ENCODE measurements around the gene ARHGAP9. TPM values are rescaled to one million over a fixed set of nuclear protein-coding genes. Genes with fewer than 3 reads are reported as not detected.
"Not testable (repeated sequence)": the region's sequence is repeated elsewhere in the genome, so short reads cannot be mapped to it uniquely, and the experiment has no call there.

Gene ARHGAP9
- total and polyA plus RNA-seq, 2 of the 4 experiments (the other 2 are of a cell fraction): 0.18 to 0.79 TPM

GRCh38 chr12:57517718-57518117 is 38.1 kb upstream of the ARHGAP9 start:
- CTCF ChIA-PET: not testable (repeated sequence)

More at GRCh38 chr12:57517718-57518117, 38.1 kb upstream of the ARHGAP9 start:
- H3K9me1 ChIP-seq (ENCODE audit: insufficient read depth, low read length); BruUV-seq (replicated peaks); H4K8ac ChIP-seq (ENCODE audit: low read depth in 2 of 2, low read length in 2 of 2); H4K91ac ChIP-seq (ENCODE audit: insufficient read depth, low read depth, low read length); H2BK15ac ChIP-seq (ENCODE audit: low read depth, low read length); H3K23ac ChIP-seq (ENCODE audit: low read depth, low read length); H3K9me3 ChIP-seq (ENCODE audit: control insufficient read depth, insufficient read depth, low read length); H3K27ac ChIP-seq (ENCODE audit: insufficient read depth, low read length); H3K18ac ChIP-seq (ENCODE audit: low read depth, low read length); H3K4ac ChIP-seq (ENCODE audit: low read depth, low read length); ATAC-seq (ENCODE audit: low read depth); H3K56ac ChIP-seq (ENCODE audit: extremely low read depth, insufficient read depth, low read length); in situ Hi-C loops (cut with MboI; ENCODE audit: low sequenced_read_pairs); DNase-seq; H3K27me3 ChIP-seq (ENCODE audit: control insufficient read depth, insufficient read depth, low read length); H2AK5ac ChIP-seq (ENCODE audit: low read depth, low read length); H4K5ac ChIP-seq (ENCODE audit: low read depth, low read length); H2BK5ac ChIP-seq (ENCODE audit: low read depth, low read length, poor library complexity, severe bottlenecking); H2BK20ac ChIP-seq (ENCODE audit: low read depth, low read length); H2AFZ ChIP-seq (replicated peaks; ENCODE audit: low read length, poor library complexity); dilution Hi-C loops (cut with HindIII; ENCODE audit: low sequenced_read_pairs, unreplicated experiment); H3K4me3 ChIP-seq (ENCODE audit: insufficient read depth, low read depth, low read length); H3K14ac ChIP-seq (replicated peaks; ENCODE audit: low read depth, low read length); H2AK9ac ChIP-seq (replicated peaks; ENCODE audit: low read depth, low read length, poor library complexity); H2BK120ac ChIP-seq (ENCODE audit: low read depth, low read length); intact Hi-C loops (cut with micrococcal nuclease): not testable (repeated sequence)
- Histone ChIP-seq H4K20me1 (ENCODE audit: insufficient read depth, low read length) (peaks cover 71% of the 10 kb centered on the region), H3K36me3 (ENCODE audit: control insufficient read depth, insufficient read depth, low read length) (peaks cover 51% of the 10 kb centered on the region), H3K4me1 (ENCODE audit: control insufficient read depth, insufficient read depth, low read length) (peaks cover 12% of the 10 kb centered on the region), H3K79me1 (ENCODE audit: low read depth in 1 of 2, low read length in 2 of 2) (peaks cover 11 to 72% of the 10 kb centered on the region in 2 experiments), H3K4me2 (ENCODE audit: low read depth, low read length) (peak overlapping the region; percentile 87; the same call in 1 of the 2 replicates), H3K9ac (ENCODE audit: low read depth, low read length) (peak overlapping the region; percentile 15; the same call in 1 of the 2 replicates)
- peak; percentile 2; the same call in 1 of the 2 replicates for TF ChIP-seq POLR2A (IDR thresholded peaks at IDR 0.05; ENCODE audit: low read depth, low read length)
- WGBS, 2 experiments (ENCODE audit: extremely low coverage in 2 of 2, insufficient read length in 1 of 2): no CpG with 5 or more reads among the region's 10 CpGs
- POLR2A ChIA-PET (ENCODE audit: unreplicated experiment): interaction anchor here (0.5 kb wide), 1 partner anchor 86 kb away, joined by 3 read pairs; no protein-coding TSS in a partner anchor
